Measurements from ENCODE around the gene RND1.

GRCh38 chr12:48899651-48900050 lies 34.0 kb upstream of the RND1 start:
- TF ChIP-seq CTCF (conservative IDR thresholded peaks at IDR 0.05 in 1 of 2, IDR thresholded peaks at IDR 0.05 in 1 of 2; ENCODE audit: low read depth in 1 of 2, low read length in 2 of 2) (no peak), EZH2 (IDR thresholded peaks at IDR 0.05; ENCODE audit: low read length, missing control alignments) (no peak)
